Common myeloid progenitor, CD34-positive (primary cell): ENCODE data around the gene PRELP. TPM values are rescaled to one million over a fixed set of nuclear protein-coding genes. Genes with fewer than 3 reads are reported as not detected.

Experiments
- CTCF ChIA-PET: fragments of 350-600 bp; sonication (Branson Sonifier 250); formaldehyde crosslinking; loops from one replicate; lab custom pipeline; 2021; ENCODE audit warnings: antibody characterized with exemption; lab: Charles Lee
- POLR2A ChIA-PET: fragments of 350-600 bp; sonication (Branson Sonifier 250); formaldehyde crosslinking; loops from one replicate; lab custom pipeline; 2021; ENCODE audit warnings: antibody characterized with exemption; lab: Charles Lee
- DNase-seq, 3 donors: peaks; one replicate each; pipeline versions ENCODE4 v3.0.0 to v3.0.0-alpha.2; 2013
- H3K27ac ChIP-seq, 2 experiments: 1 replicate in 1 of 2; 2 replicates in 1 of 2; pipeline ENCODE4 v1.7.0; 2013; ENCODE audit warnings: inconsistent platforms in 2 of 2, low read length in 2 of 2, mild to moderate bottlenecking in 2 of 2, low read depth in 1 of 2, moderate library complexity in 1 of 2; ENCODE audit not compliant: severe bottlenecking in 2 of 2, insufficient read depth in 1 of 2, poor library complexity in 1 of 2
- H3K27me3 ChIP-seq, 5 experiments: replicated peaks in 2 of 5; 1 replicate in 3 of 5; 2 replicates in 2 of 5; pipeline versions ENCODE4 v1.6.1 to v1.7.0; 2013; ENCODE audit warnings: low read length in 4 of 5, mild to moderate bottlenecking in 2 of 5, moderate library complexity in 2 of 5, inconsistent platforms in 1 of 5; ENCODE audit not compliant: insufficient read depth in 5 of 5, control insufficient read depth in 4 of 5
- H3K36me3 ChIP-seq, 4 experiments: 1 replicate in 2 of 4; 2 replicates in 2 of 4; pipeline versions ENCODE4 v1.6.1 to v1.7.0; 2013; ENCODE audit warnings: low read length in 3 of 4, control low read depth in 1 of 4, mild to moderate bottlenecking in 1 of 4; ENCODE audit not compliant: control insufficient read depth in 4 of 4, insufficient read depth in 4 of 4
- H3K4me1 ChIP-seq, 4 experiments: 1 replicate in 3 of 4; 2 replicates in 1 of 4; pipeline versions ENCODE4 v1.6.1 to v1.7.1; 2013; ENCODE audit warnings: low read length in 3 of 4, mild to moderate bottlenecking in 3 of 4, control low read depth in 1 of 4, inconsistent platforms in 1 of 4, moderate library complexity in 1 of 4; ENCODE audit not compliant: control insufficient read depth in 4 of 4, insufficient read depth in 4 of 4; ENCODE audit errors: control extremely low read depth in 1 of 4
- H3K4me3 ChIP-seq, 7 experiments: 1 replicate in 4 of 7; 2 replicates in 3 of 7; pipeline versions ENCODE4 v1.5.1 to v1.7.0; 2013; ENCODE audit warnings: mild to moderate bottlenecking in 7 of 7, low read length in 6 of 7, moderate library complexity in 6 of 7, inconsistent platforms in 2 of 7, low read depth in 2 of 7, control low read depth in 1 of 7; ENCODE audit not compliant: insufficient read depth in 4 of 7, control insufficient read depth in 1 of 7; ENCODE audit errors: extremely low read depth in 1 of 7
- H3K9me3 ChIP-seq, 5 experiments: 1 replicate in 4 of 5; 2 replicates in 1 of 5; pipeline versions ENCODE4 v1.6.1 to v1.7.1; 2013; ENCODE audit warnings: low read length in 4 of 5, mild to moderate bottlenecking in 2 of 5, inconsistent platforms in 1 of 5, low read depth in 1 of 5, moderate library complexity in 1 of 5; ENCODE audit not compliant: control insufficient read depth in 4 of 5, insufficient read depth in 2 of 5; ENCODE audit errors: control extremely low read depth in 1 of 5
- WGBS: methylation state at CpG from one replicate; pipeline ENCODE4 v1.1.5; 2013; ENCODE audit not compliant: insufficient coverage; 5-methylcytosine and 5-hydroxymethylcytosine counted together
- polyA plus RNA-seq: library from polyadenylated mRNA; unstranded; fragments of 120-200 nt; gene quantifications from one replicate; pipeline ENCODE4 v1.2.1, GENCODE V29; 2013

Gene PRELP
- polyA plus RNA-seq, result not detected

DNA sequence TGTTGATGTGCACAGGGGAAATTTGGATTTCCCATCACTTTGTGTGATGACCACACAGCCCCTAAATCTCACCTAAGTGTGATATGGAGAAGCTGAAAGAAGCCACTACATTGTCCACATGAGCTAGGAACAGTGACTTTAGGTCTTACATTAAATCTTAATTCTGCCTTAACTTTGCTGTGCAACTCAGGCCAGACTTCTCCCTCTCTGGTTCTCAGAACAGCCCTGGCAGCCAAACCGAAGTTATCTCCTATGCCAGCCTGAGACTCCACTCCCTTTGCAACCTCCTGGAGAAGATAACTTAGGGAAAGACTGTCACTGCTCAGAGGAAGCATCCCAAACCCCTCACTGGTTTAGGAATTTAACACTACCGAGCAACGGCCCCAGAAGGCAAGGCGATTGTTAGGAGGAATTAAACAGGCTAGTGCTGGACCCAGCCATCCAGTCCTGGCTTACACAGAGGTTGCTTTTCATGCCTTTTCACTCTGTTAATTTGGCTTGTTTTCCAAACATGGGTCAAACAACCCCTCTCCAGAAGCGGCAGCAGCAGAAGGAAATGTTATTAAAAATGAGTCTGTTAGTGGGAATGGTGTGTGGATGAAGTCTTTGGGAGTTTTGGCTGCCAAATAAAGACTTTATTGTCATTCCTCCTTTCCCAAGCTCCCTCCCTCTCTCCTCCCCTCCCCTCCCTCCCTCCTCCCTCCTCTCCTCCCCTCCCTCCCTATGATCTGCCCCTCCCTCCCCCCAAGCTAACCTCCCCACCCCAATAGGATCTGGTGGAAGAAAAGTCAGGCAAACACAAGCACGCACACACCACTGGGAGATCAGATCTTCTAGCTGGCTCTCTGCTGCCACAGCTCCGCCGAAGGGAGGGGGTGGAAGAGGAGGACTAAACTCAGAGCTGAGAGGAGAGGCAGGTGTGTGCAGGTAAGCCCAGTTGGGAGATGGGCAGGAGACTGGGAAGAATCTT is at the start of gene PRELP:
Gene PRELP, plus strand, starts transcription at position 795 of the 970 bp plus-strand sequence. CDS start 7,379 bp downstream, outside the sequence.
- Histone ChIP-seq H3K27me3 (peaks cover 0 to 6% (median 0%) of the 10 kb centered on the region in 5 experiments), H3K27ac (no peak within 1 kb of the TSS), H3K36me3 (no peaks in the 10 kb centered on the region), H3K4me1 (peaks cover 0 to 3% (median under 1%) of the 10 kb centered on the region in 4 experiments), H3K4me3 (no peak within 1 kb of the TSS), H3K9me3 (no peaks in the 10 kb centered on the region)
- ChIA-PET CTCF (interaction anchor here (1.5 to 3.9 kb wide), 3 partner anchors 13 to 208 kb away, joined by 3 to 22 read pairs (median 4); no protein-coding TSS in a partner anchor), POLR2A (no interaction called here)
- WGBS, result 81% methylated on average over 6 of the region's 8 CpGs
- DNase-seq, result no peak

- no peak for DNase-seq
- H3K4me1 ChIP-seq, result no peaks in the 10 kb centered on the region
- no peaks in the 10 kb centered on the region for H3K9me3 ChIP-seq
- H3K27ac ChIP-seq, result no peak overlapping the region
- WGBS, result 94% methylated on average over 4 of the region's 5 CpGs
- POLR2A ChIA-PET, result no interaction called here
- H3K27me3 ChIP-seq, result peaks cover 0 to 14% (median 6%) of the 10 kb centered on the region in 5 experiments
- H3K36me3 ChIP-seq, result no peaks in the 10 kb centered on the region
- H3K4me3 ChIP-seq, result no peak overlapping the region
- CTCF ChIA-PET, result interaction anchor here (0.9 kb wide), 1 partner anchor 11 kb away, joined by 4 read pairs; no protein-coding TSS in a partner anchor
Observed at GRCh38 chr1:203426366-203426765, 49.2 kb upstream of the PRELP start.

DNA sequence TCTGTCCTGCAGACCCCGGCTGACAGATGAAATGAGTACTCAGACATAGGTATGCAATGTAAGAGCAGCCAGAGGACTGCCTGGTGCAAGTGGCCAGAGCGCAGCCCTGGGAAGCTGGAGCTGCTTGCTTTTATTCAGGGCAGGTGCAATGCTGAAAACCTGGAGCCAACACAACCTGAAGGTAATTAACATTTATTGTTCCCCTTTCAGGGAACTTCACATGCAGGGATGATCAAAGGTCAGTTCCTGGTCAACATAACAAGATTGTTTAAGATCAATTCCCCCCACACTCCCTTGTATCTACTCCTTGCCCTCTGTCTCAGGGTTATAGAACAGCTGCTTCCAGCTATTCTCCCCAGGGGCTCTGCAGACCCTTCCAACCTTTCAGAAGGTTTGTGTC is 48.7 kb upstream of the PRELP start:
- CTCF ChIA-PET, result no interaction called here

GRCh38 chr1:203427451-203427850 is 48.2 kb upstream of the PRELP start:
- no peak overlapping the region for H3K4me3 ChIP-seq
- WGBS, result 97% methylated on average over 4 of the region's 4 CpGs
- no peaks in the 10 kb centered on the region for H3K4me1 ChIP-seq
- ChIA-PET CTCF (no interaction called here), POLR2A (interaction anchor here (0.6 kb wide), 1 partner anchor 51 kb away, joined by 4 read pairs; no protein-coding TSS in a partner anchor)
- no peaks in the 10 kb centered on the region for H3K9me3 ChIP-seq
- H3K27ac ChIP-seq, result no peak overlapping the region
- no peaks in the 10 kb centered on the region for H3K36me3 ChIP-seq
- peaks cover 0 to 14% (median 6%) of the 10 kb centered on the region in 5 experiments for H3K27me3 ChIP-seq
- no peak for DNase-seq

More for the DNA sequence above, 48.7 kb upstream of the PRELP start:
- H3K4me1 ChIP-seq, result no peaks in the 10 kb centered on the region
- H3K27ac ChIP-seq, result no peak overlapping the region
- peaks cover 0 to 14% (median 6%) of the 10 kb centered on the region in 5 experiments for H3K27me3 ChIP-seq
- DNase-seq, result no peak
- no peaks in the 10 kb centered on the region for H3K9me3 ChIP-seq
- H3K4me3 ChIP-seq, result no peak overlapping the region
- 100% methylated on average over 2 of the region's 2 CpGs for WGBS
- POLR2A ChIA-PET, result no interaction called here
- no peaks in the 10 kb centered on the region for H3K36me3 ChIP-seq

DNA sequence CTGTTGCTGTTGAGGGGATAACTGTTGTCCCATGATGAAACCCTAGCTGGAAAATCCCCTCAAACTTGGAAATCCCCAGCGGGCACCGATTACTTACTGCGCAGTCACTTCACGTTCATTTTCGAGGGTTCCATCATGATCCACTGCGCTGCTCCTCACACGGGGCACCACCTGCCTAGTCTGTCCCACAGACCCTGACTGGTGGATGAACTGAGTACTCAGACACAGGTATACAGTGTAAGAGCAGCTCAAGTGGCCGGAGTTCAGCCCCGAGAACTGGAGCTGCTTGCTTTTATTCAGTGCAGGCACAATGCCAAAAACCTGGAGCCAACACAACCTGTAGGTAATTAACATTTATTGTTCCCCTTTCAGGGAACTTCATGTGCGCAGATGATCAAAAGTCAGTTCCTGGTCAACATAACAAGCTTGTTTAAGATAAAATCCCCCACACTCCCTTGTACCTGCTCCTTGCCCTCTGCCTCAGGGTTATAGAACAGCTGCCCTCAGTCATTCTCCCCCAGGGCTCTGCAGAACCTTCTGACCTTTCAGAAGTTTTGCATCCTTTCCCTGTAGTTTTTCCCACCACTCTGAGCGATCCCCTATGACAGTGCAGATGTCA is 46.5 kb upstream of the PRELP start:
- peak in 1 of 3 donors; percentile 9 for DNase-seq
- CTCF ChIA-PET, result interaction anchor here (1.5 kb wide), 1 partner anchor 14 kb away, joined by 5 read pairs; no protein-coding TSS in a partner anchor
- no peaks in the 10 kb centered on the region for H3K4me1 ChIP-seq
- 78% methylated on average over 11 of the region's 11 CpGs for WGBS
- POLR2A ChIA-PET, result no interaction called here
- no peak overlapping the region for H3K27ac ChIP-seq
- H3K9me3 ChIP-seq, result no peaks in the 10 kb centered on the region
- peaks cover 0 to 12% (median 6%) of the 10 kb centered on the region in 5 experiments for H3K27me3 ChIP-seq
- no peak overlapping the region for H3K4me3 ChIP-seq
- H3K36me3 ChIP-seq, result no peaks in the 10 kb centered on the region

- Histone ChIP-seq H3K27ac (no peak overlapping the region), H3K4me1 (no peaks in the 10 kb centered on the region), H3K9me3 (no peaks in the 10 kb centered on the region), H3K4me3 (no peak overlapping the region), H3K27me3 (peaks cover 0 to 3% (median 2%) of the 10 kb centered on the region in 5 experiments), H3K36me3 (no peaks in the 10 kb centered on the region)
- ChIA-PET CTCF (no interaction called here), POLR2A (no interaction called here)
- no peak for DNase-seq
- 100% methylated on average over 3 of the region's 7 CpGs for WGBS
Observed at GRCh38 chr1:203435615-203436014, 40.0 kb upstream of the PRELP start.
